Stimulated activated CD8-positive, alpha-beta memory T cell treated with anti-CD3 and anti-CD28 coated beads, Interleukin-4, amount 100 ng/mL, for 24 hours (primary cell): ENCODE data around the gene VWA8.
"Not testable (repeated sequence)": the region's sequence is repeated elsewhere in the genome, so short reads cannot be mapped to it uniquely, and the experiment has no call there.

Experiments
- DNase-seq: peaks from one replicate; pipeline ENCODE4 v3.0.0-alpha.2; 2020; ENCODE audit warnings: low read depth

The VWA8 gene

GRCh38 chr13:41587490-41587889 is 373.4 kb downstream of the VWA8 start:
- DNase-seq = no peak

DNA sequence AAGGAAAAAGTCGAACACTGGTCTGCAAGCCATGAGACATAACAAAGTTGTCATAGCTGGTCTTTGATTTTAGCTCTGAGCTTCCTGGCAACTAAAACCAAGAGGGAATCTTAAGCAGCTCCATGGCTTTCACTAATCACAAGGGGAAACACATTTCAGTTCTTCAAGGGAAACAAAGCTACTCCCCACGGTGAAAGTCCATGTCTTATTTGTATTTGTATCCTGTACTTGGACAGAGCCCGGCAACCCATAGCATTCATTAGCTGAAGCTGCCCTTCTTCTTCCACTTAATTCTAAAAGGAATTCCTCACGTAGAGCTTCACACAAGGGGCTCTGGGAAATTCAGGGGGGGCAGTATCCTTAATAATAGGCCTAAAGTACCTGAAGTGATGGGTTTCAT is 374.7 kb downstream of the VWA8 start:
- DNase-seq = no peak

- DNase-seq = no peak
Observed at GRCh38 chr13:41582027-41582463, 378.9 kb downstream of the VWA8 start.

GRCh38 chr13:41580345-41580744 is 380.6 kb downstream of the VWA8 start:
- DNase-seq = no peak

DNA sequence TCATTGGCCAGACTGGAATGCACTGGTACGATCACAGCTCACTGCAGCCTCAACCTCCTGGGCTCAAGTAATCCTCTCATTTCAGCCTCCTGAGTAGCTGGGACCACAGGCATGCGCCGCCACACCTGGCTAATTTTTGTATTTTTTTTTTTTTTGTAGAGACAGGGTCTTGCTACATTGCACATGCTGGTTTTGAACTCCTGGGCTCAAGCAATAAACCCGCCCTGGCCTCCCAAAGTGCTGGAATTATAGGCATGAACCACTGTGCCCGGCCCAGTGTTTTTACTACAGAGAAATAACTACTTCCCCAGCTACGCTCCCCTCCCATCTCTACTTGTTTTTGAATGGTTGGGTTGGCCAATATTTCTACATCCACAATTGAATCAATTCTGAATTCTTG is 381.0 kb downstream of the VWA8 start:
- no peak for DNase-seq

GRCh38 chr13:41579168-41579567 is 381.7 kb downstream of the VWA8 start:
- no peak for DNase-seq

GRCh38 chr13:41578371-41578770 is 382.5 kb downstream of the VWA8 start:
- DNase-seq = no peak

DNA sequence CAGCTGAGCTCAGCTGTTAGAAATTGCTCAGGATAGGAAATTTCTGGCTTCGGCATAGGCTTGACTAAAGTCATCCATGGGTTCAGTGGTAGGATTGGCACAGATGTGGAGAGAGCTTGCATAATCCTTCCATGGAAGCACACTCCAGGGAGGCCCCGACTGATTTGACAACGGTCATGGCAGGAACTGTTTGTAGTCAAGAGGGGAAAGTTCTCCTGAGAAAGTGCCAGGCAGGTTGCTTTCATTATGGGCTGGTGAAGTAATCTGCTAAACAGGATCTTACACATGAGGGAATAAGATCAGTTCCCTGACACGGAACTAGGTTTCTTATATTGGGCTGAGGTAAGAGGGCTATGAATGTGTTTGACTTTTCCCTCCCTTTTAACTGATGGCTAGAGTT is 383.5 kb downstream of the VWA8 start:
- no peak for DNase-seq

GRCh38 chr13:41573640-41574039 is 387.3 kb downstream of the VWA8 start:
- DNase-seq = not testable (repeated sequence)

- DNase-seq = not testable (repeated sequence)
Observed at GRCh38 chr13:41571817-41572340, 389.0 kb downstream of the VWA8 start.

GRCh38 chr13:41568972-41569351 is 391.9 kb downstream of the VWA8 start:
- DNase-seq = no peak

DNA sequence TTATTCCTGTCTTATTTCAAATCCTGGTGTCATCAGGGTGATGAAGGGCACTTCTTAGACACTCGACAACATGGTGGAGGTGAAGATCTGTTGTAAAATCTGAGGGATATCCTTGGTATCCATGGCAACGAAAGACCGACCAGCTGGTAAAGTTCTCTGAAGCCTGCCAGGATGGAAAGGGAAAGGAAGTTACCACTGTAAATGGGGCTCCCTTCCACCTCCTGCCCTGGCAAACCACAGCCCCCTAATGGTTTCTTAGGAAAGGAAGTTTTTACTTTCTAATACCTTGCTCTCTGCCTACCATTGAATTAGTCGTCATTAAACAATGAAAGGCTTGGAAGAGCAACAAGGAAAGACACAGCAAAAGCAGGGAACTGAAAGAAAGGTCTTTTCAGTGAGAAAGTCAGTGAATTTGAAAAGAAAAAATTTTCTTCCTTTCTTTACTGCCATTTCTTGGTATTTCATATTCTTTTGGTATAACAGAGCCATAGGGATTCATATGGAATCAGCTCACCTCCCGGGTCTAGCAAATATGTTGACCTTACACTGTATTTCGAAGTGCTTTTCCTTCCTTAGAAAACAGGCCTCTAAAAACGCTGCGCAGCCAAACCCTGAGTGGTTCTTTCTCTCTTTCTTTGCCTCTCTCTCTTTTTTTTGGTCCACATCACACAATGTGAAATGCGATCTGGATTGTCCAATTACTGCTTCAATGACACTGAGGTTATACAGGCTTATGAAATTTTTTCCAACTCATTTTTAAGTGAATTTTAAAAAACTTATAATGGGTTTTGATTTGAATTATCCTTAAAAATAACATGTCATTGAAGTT is 392.6 kb downstream of the VWA8 start:
- DNase-seq = no peak

DNA sequence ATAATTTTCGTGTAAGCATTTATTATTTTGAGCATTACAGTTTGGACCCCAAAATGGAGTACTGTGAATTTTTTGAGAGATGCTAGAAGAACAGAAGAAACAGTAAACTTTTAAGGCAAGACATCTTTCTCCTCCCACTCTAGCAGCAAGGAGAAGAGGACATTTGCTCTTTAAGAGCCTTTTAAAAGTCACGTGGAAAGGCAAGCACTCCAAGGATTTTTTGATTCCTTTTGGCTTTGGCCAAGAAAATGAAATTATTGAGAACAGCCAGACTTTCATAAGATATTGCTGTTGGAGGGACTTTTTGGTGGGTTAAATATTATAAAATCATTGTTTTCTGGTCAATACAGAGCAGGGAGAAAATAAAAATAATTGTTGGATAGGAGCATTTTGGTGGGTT is 393.5 kb downstream of the VWA8 start:
- DNase-seq = no peak

GRCh38 chr13:41565846-41566245 is 395.1 kb downstream of the VWA8 start:
- no peak for DNase-seq

- no peak for DNase-seq
Observed at GRCh38 chr13:41565216-41565615, 395.7 kb downstream of the VWA8 start.

DNA sequence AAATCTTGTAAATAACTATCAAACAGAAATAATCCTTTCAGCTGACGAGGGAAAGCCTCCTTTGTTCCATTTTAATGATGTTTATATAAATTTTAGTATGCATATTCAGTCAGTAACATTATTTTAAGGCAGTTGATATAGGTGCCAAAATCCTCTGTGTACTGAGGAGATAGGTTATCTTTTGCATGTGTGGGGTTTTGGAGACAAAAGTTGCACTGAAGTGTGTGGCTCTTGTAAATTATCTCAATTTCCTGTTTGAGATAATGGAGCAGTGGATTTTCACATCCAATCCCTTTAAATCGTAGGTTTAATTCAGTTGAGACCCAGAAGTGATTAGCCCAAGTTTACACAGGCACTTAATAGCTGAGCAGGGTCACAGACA is 396.9 kb downstream of the VWA8 start:
- DNase-seq = no peak

DNA sequence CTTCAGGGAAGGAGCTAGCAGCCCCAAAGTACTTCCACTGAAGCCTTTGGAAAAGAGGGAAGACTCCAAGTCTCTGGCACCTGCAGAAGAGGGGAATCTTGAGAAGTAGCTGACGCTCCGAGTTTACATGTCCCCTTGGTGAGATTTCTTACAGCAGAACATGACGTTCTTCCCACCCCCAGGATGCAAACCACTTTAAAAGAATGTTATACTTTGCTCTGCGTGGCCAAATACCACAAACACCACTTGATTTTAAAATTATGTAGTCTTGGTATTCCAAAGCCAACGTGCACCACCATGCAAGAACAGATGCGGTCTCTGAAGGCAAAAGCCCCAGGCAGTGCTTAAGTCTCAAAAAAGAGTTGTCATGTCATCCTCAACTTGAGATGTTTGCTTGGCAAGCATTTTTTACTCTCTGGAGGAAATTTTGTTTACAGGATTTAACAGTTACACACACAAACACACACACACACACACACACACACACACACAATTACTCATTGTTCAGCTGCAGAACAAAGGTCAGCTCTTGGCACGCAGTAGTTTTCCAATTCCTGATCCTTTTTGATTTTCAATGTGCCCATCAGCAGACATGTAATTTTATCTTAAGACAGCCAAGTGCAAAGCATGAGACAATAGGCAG is 397.4 kb downstream of the VWA8 start:
- DNase-seq = no peak

GRCh38 chr13:41562541-41563178 is 398.2 kb downstream of the VWA8 start:
- DNase-seq = no peak

GRCh38 chr13:41562083-41562482 is 398.8 kb downstream of the VWA8 start:
- DNase-seq = no peak

- DNase-seq = no peak
Observed at GRCh38 chr13:41561170-41561569, 399.7 kb downstream of the VWA8 start.

DNA sequence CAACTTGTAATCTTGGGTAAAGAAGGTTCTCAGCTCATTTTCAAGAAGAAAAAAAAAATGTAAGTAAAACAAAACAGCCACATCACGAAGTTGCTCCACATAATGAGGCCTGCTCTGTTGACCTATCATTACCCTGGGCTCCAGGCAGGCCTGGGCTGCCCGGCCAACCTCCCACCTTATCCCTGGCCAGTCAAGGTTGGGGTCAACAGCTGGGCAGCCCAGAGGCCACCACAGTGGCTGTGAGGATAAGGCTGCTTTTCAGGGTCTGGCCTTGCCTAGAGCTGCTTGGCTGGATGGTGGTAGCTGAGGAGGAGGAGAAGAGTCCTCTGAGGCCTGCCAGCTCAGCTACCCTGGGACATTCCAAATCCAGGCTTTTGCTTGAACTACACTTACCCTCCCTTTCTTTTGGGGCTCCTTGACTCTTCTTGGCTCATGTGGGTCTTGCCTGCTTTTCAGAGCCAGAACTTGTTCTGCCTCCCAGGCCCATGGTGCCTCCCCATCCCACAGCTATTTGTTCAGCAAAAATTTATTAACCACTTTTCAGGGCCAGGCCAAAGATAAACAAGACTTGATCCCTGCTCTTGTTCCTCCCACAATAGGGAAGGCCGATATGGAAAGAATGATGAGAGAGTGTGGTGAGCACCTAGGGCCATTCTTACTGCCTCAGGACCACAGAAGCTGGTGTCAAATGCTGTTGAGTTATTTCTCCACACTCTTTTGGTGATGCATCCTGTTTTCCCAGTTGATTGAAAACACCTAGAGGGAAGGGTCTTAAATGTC is 401.9 kb downstream of the VWA8 start:
- DNase-seq = no peak

DNA sequence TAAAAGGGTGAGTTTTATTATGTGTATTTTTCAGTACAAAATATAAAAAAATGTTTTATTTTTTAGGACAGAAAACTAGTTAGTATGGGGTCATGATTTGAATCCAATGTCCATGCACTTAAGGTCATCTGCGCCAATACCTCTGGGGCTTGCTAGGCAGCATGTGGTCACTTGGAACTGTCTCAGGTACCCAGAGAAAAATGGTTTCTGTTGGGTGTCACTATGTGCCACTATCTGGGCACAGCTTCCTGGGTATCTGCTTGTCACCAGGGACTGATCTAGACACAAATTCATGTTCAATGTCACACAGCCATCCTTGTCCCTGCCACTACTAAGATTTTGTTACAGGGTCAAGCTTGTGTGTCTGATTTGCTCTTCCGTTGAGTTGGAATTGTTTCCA is 403.2 kb downstream of the VWA8 start:
- DNase-seq = no peak
